Upper lobe of right lung (tissue), 1 donor: ENCODE data around the gene TMEM151A. TPM values are rescaled to one million over a fixed set of nuclear protein-coding genes. Genes with fewer than 3 reads are reported as not detected.

Experiments used
- ATAC-seq: fragments of 200-7000 bp; cut with Tn5 transposase; one replicate; pipeline ENCODE4 v1.9.1; 2020; ENCODE audit warnings: mild to moderate bottlenecking, moderate library complexity
- DNase-seq: peaks from one replicate; pipeline ENCODE4 v3.0.0-alpha.2; 2020
- H3K27ac ChIP-seq: fragments of 200-600 bp; one replicate; pipeline ENCODE4 v1.8.0; 2022
- H3K27me3 ChIP-seq: fragments of 200-600 bp; one replicate; pipeline ENCODE4 v1.8.0; 2022; ENCODE audit warnings: mild to moderate bottlenecking
- H3K36me3 ChIP-seq: fragments of 200-600 bp; one replicate; pipeline ENCODE4 v1.8.0; 2022
- H3K4me1 ChIP-seq: fragments of 200-600 bp; one replicate; pipeline ENCODE4 v1.8.0; 2022
- H3K4me3 ChIP-seq: fragments of 200-600 bp; one replicate; pipeline ENCODE4 v1.8.0; 2022; ENCODE audit warnings: mild to moderate bottlenecking
- H3K9me3 ChIP-seq: fragments of 200-600 bp; one replicate; pipeline ENCODE4 v1.8.0; 2022
- intact Hi-C: fragments of 100-400 bp; cut with DNase I; formaldehyde crosslinking; loops from one replicate; pipeline ENCODE4 v1.11.0; 2022
- total RNA-seq: library from RNA; stranded (reverse); fragmentation: NEBNext Ultra II Directional; extraction: Animal tissue kit (Norgen Biotek cat#: 25700); gene quantifications from one replicate; pipeline ENCODE4 v1.2.1, GENCODE V29; 2021
- TF ChIP-seq, protein P1 (sequence below): fragments of 200-600 bp; IDR thresholded peaks from one replicate; pipeline ENCODE4 v1.8.0; 2022; ENCODE audit warnings: antibody characterized with exemption
- donor health status: DM: no; HTN: yes; CAD: no; lungs with severe emphysema.

Gene TMEM151A
- total RNA-seq, 1 donor from 2014 or later = 0.41 TPM

DNA sequence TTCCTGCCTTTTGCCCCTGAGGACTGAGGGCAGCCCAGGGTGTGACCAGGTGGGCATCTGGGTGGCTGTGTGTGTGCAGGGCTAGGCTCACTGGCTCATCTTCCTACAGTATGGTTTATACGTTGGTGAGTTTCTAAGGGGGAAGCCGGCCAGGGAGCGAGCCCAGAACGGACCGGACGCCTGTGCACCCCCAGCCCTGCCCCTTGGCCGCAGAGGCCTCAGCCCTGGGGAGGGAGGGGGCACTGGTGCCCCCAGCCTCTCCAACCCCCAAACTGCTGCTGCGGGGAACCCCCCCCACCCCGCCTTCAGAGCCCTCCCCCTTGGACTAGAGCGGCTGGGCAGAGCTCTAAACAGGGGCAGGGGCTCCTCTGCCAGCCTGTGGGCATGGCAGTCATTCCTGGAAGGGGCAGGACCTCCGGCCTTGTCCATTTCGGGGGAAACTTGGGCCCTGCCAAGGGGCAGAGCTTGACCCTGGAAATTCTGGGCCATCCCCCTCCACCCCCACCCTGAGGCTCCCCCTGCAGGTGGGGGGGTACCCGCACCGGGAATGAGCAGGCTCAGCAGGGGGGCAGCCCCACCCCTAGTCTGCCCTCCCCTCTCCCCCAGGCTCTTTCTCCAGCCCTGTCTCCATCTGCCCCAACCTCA lies 8.1 kb upstream of the TMEM151A start:
- Histone ChIP-seq H3K9me3 (no peaks in the 10 kb centered on the region), H3K4me1 (peaks cover 11% of the 10 kb centered on the region), H3K4me3 (no peak overlapping the region), H3K27ac (no peak overlapping the region), H3K36me3 (peaks cover 6% of the 10 kb centered on the region), H3K27me3 (no peaks in the 10 kb centered on the region)
- intact Hi-C loops = no loop called here
- TF ChIP-seq, protein P1, sequence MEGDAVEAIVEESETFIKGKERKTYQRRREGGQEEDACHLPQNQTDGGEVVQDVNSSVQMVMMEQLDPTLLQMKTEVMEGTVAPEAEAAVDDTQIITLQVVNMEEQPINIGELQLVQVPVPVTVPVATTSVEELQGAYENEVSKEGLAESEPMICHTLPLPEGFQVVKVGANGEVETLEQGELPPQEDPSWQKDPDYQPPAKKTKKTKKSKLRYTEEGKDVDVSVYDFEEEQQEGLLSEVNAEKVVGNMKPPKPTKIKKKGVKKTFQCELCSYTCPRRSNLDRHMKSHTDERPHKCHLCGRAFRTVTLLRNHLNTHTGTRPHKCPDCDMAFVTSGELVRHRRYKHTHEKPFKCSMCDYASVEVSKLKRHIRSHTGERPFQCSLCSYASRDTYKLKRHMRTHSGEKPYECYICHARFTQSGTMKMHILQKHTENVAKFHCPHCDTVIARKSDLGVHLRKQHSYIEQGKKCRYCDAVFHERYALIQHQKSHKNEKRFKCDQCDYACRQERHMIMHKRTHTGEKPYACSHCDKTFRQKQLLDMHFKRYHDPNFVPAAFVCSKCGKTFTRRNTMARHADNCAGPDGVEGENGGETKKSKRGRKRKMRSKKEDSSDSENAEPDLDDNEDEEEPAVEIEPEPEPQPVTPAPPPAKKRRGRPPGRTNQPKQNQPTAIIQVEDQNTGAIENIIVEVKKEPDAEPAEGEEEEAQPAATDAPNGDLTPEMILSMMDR = no peak
- DNase-seq (no peak), ATAC-seq (no peak)

DNA sequence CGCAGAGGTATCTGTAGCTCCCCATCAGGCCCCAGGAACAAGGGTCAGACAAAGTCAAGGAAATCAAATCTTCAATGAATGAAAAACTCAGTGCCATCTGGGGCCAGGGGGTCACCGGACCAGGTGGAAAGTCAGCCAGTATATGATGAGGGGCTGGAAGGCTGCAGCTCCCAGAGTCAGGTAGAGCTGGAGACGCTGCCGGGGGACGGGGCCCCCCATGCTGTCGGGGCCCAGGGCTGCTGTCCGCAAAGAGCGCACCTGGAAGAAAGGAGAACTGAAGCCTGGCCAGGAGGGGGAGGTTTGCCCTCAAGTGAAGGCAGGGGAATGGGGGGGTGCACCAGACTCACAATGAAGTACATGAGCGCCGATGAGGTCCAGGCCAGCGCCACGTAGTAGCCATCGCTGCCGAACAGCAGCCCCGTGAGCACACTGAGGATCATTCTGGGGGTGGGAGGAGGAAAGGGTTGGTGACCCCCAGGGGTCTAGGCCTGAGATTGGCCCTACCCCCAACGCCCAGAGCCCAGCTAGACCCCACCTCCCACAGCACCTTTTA lies 7.1 kb upstream of the TMEM151A start:
- Histone ChIP-seq H3K4me1 (peaks cover 13% of the 10 kb centered on the region), H3K27me3 (no peaks in the 10 kb centered on the region), H3K9me3 (no peaks in the 10 kb centered on the region), H3K4me3 (no peak overlapping the region), H3K27ac (no peak overlapping the region), H3K36me3 (peaks cover 6% of the 10 kb centered on the region)
- TF ChIP-seq, protein P1 = no peak
- DNase-seq (no peak), ATAC-seq (no peak)
- intact Hi-C loops = no loop called here

DNA sequence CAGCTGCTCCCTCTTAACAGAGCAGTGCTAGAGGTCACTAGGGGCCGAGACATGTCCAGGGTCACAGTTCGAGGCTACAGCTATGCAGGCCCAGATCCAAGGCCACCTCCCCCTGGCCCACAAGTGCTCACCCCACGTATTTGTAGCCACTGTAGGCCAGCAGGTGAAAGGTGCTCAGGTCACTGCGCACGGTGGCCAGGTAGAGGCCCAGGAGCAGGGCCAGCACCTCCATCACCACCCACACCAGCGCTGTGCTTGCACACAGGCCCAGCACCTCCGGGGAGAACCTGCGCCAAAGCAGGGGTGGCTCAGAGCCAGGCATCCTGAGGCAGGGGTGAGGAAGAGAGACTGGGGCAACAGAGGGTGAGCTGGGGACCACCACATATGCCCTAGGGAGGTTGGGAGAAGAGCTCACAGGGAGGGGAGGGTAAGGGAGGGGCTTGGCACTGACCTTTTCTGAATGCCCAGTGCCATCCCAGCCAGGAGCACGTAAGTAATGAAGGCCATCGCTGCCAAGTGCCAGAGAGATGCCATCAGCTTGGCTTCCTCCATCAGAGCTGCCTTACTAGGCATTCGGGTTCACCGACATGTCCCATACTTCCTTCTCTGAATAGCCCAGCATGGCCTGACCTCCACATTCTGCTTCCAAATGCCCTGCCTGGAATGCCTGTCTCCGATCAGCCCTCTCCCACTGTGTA lies 6.3 kb upstream of the TMEM151A start:
- Histone ChIP-seq H3K4me1 (peaks cover 19% of the 10 kb centered on the region), H3K4me3 (no peak overlapping the region), H3K27ac (no peak overlapping the region), H3K36me3 (peaks cover 6% of the 10 kb centered on the region), H3K27me3 (no peaks in the 10 kb centered on the region), H3K9me3 (no peaks in the 10 kb centered on the region)
- ATAC-seq (no peak), DNase-seq (no peak)
- TF ChIP-seq, protein P1 = no peak
- intact Hi-C loops = no loop called here

DNA sequence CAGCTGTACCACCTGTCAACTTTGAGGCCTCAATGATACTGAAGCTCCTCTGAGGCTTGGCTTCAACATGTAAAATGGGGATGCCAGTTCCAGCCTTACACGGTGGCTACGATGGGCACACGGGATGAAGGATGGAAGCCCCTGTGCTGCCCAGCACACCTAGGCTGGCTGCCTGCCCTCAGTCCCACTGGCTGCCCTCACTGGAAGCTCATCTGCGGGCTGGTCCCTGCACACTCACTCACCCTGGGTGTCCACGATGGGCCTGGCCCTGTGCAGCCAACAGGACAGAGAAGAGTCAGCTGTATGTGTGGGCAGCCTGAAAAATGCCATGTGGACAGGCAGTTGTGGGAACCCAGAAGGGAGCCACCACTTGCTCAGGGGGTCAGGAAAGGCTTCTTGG lies 5.0 kb upstream of the TMEM151A start:
- DNase-seq (no peak), ATAC-seq (no peak)
- Histone ChIP-seq H3K4me3 (no peak overlapping the region), H3K36me3 (peaks cover 6% of the 10 kb centered on the region), H3K4me1 (peaks cover 19% of the 10 kb centered on the region), H3K27me3 (peaks cover 7% of the 10 kb centered on the region), H3K27ac (no peak overlapping the region), H3K9me3 (no peaks in the 10 kb centered on the region)
- intact Hi-C loops = no loop called here
- TF ChIP-seq, protein P1 = no peak

DNA sequence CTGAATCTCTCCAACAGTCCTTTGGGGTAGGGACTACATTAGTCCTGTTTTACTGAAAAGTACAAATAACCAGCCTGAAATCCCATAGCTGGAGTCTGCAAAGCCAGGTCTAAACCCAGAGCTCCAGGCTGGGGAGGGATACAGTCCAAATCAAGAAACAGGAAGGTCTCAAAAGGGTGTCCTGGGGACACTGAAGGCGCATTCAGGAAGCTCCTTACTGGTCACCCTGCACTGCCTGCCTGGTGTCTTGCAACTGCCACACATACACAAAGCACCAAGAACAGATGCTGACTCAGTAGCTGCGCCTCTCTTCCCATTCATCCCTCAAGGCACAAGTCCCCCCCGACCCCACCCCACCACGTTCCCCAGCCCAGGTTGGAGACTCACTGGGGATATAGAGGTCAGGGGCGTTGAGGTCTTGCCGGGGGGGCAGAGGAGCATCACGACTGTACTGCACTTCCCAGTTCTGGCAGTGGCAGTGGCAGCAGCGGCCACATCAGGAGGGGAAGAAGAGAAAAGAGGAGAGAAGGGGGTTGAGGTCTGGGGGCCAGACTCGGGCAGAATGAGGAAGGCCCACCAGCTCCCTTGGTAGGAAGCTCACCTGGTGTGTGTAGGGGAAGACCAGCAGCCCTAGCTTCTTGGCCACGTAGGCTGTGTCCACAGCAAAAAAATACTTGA lies 4.3 kb upstream of the TMEM151A start:
- H3K27ac ChIP-seq = no peak overlapping the region
- peaks cover 25% of the 10 kb centered on the region for H3K4me1 ChIP-seq
- H3K27me3 ChIP-seq = peaks cover 14% of the 10 kb centered on the region
- DNase-seq = no peak
- no peak for ATAC-seq
- H3K9me3 ChIP-seq = no peaks in the 10 kb centered on the region
- no peak overlapping the region for H3K4me3 ChIP-seq
- peaks cover 6% of the 10 kb centered on the region for H3K36me3 ChIP-seq
- TF ChIP-seq, protein P1 = no peak
- intact Hi-C loops = no loop called here
